DOHH2 (cell line): ENCODE measurements around the gene AVPR2.

ENCODE experiments used
- H3F3A ChIP-seq: fragments of 200-600 bp; sonication (generic), shearing (Covaris generic); 2 replicates; pipeline ENCODE4 v1.6.0; 2016; ENCODE audit warnings: antibody characterized with exemption, mild to moderate bottlenecking; ENCODE audit not compliant: control insufficient read depth, insufficient read depth
- H3K27ac ChIP-seq: fragments of 200-600 bp; sonication (generic); 2 replicates; pipeline ENCODE4 v1.5.1; 2014; ENCODE audit warnings: low read depth, mild to moderate bottlenecking, low read length, moderate library complexity
- H3K27me3 ChIP-seq: fragments of 200-600 bp; sonication (generic); 2 replicates; pipeline ENCODE4 v1.6.1; 2014; ENCODE audit warnings: mild to moderate bottlenecking, low read length, mixed read lengths; ENCODE audit not compliant: control insufficient read depth
- H3K36me3 ChIP-seq: fragments of 200-600 bp; sonication (generic); 2 replicates; pipeline ENCODE4 v1.6.1; 2014; ENCODE audit warnings: mild to moderate bottlenecking, low read length, moderate library complexity, mixed read lengths; ENCODE audit not compliant: control insufficient read depth
- H3K4me1 ChIP-seq: fragments of 200-600 bp; sonication (generic); 2 replicates; pipeline ENCODE4 v1.6.1; 2014; ENCODE audit warnings: mild to moderate bottlenecking, low read length, mixed read lengths; ENCODE audit not compliant: control insufficient read depth
- H3K4me2 ChIP-seq: fragments of 200-600 bp; sonication (generic); 2 replicates; pipeline ENCODE4 v1.6.0; 2014; ENCODE audit warnings: mild to moderate bottlenecking, low read length, moderate library complexity
- H3K4me3 ChIP-seq: fragments of 200-600 bp; sonication (generic); 2 replicates; pipeline ENCODE4 v1.5.1; 2014; ENCODE audit warnings: mild to moderate bottlenecking, low read length, mixed read lengths
- H3K79me2 ChIP-seq: fragments of 200-600 bp; sonication (generic); 2 replicates; pipeline ENCODE4 v1.6.1; 2014; ENCODE audit warnings: mild to moderate bottlenecking, low read length, mixed read lengths; ENCODE audit not compliant: control insufficient read depth
- H3K9me2 ChIP-seq: fragments of 200-600 bp; sonication (generic); replicated peaks from 2 replicates; pipeline ENCODE4 v1.6.1; 2014; ENCODE audit warnings: mild to moderate bottlenecking, low read length, mixed read lengths; ENCODE audit not compliant: control insufficient read depth
- H3K9me3 ChIP-seq: fragments of 200-600 bp; sonication (generic); 2 replicates; pipeline ENCODE4 v1.6.1; 2014; ENCODE audit warnings: antibody characterized with exemption, low read length, mixed read lengths; ENCODE audit not compliant: control insufficient read depth, insufficient read depth
- H4K20me1 ChIP-seq: fragments of 200-600 bp; sonication (generic); 2 replicates; pipeline ENCODE4 v1.6.0; 2014; ENCODE audit warnings: low read depth, mild to moderate bottlenecking, antibody characterized with exemption, low read length, moderate library complexity; ENCODE audit not compliant: control insufficient read depth, insufficient read depth
- EZH2phosphoT487 ChIP-seq: fragments of 200-600 bp; sonication (generic); IDR thresholded peaks from 2 replicates; pipeline ENCODE4 v1.6.1; 2017; ENCODE audit warnings: borderline replicate concordance, mild to moderate bottlenecking, antibody characterized with exemption, low read length, moderate library complexity, mixed read lengths
- TF ChIP-seq, protein P1 (sequence below): fragments of 200-600 bp; sonication (generic); IDR thresholded peaks from one replicate; pipeline ENCODE4 v1.5.1; 2014; ENCODE audit warnings: antibody characterized with exemption, mild to moderate bottlenecking, low read depth, low read length; ENCODE audit not compliant: poor library complexity, severe bottlenecking

AVPR2 gene

GRCh38 chrX:153861151-153861550 lies 43.3 kb upstream of the AVPR2 start:
- Histone ChIP-seq H4K20me1 (no peaks in the 10 kb centered on the region), H3K9me2 (no peaks in the 10 kb centered on the region), H3K27me3 (no peaks in the 10 kb centered on the region), H3F3A (no peaks in the 10 kb centered on the region), H3K4me3 (no peak overlapping the region), H3K4me2 (no peak overlapping the region), H3K79me2 (no peaks in the 10 kb centered on the region), H3K27ac (no peak overlapping the region), H3K4me1 (no peaks in the 10 kb centered on the region), H3K9me3 (no peaks in the 10 kb centered on the region), H3K36me3 (no peaks in the 10 kb centered on the region)
- TF ChIP-seq EZH2phosphoT487, result no peak
- TF ChIP-seq, protein P1, sequence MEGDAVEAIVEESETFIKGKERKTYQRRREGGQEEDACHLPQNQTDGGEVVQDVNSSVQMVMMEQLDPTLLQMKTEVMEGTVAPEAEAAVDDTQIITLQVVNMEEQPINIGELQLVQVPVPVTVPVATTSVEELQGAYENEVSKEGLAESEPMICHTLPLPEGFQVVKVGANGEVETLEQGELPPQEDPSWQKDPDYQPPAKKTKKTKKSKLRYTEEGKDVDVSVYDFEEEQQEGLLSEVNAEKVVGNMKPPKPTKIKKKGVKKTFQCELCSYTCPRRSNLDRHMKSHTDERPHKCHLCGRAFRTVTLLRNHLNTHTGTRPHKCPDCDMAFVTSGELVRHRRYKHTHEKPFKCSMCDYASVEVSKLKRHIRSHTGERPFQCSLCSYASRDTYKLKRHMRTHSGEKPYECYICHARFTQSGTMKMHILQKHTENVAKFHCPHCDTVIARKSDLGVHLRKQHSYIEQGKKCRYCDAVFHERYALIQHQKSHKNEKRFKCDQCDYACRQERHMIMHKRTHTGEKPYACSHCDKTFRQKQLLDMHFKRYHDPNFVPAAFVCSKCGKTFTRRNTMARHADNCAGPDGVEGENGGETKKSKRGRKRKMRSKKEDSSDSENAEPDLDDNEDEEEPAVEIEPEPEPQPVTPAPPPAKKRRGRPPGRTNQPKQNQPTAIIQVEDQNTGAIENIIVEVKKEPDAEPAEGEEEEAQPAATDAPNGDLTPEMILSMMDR, result no peak

DNA sequence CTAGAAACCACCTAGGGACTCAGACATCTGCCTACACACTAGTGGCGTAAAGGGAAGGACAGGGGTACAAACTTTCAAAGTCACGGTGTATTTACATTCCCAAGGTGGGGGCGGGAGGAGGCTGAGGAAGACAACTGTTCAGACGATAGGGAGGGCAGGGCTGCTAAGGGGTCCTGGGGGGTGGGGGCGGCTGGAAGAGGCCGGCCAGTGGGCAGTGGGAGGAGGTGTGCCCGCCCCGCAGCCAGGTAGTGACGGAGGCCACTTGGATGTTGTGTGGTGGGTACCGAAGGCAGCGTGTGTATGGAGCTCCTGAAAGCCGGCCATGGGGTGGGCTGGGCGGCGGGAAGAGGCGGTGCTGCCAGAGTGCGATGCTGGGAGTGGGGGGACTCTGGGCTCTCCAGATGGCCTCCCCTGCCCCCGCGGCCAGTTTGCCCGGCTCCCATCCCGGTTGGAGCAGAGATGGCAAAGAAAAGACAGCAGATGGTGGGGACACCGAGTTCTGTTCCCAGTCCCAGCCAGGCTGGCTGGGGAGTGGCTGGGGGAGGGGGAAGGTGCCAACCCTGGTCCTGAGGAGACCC lies 42.7 kb upstream of the AVPR2 start:
- no peak overlapping the region for H3K27ac ChIP-seq
- H3K4me1 ChIP-seq, result no peaks in the 10 kb centered on the region
- no peaks in the 10 kb centered on the region for H3F3A ChIP-seq
- no peaks in the 10 kb centered on the region for H3K36me3 ChIP-seq
- no peak overlapping the region for H3K4me3 ChIP-seq
- no peaks in the 10 kb centered on the region for H4K20me1 ChIP-seq
- H3K9me2 ChIP-seq, result no peaks in the 10 kb centered on the region
- H3K4me2 ChIP-seq, result no peak overlapping the region
- H3K79me2 ChIP-seq, result no peaks in the 10 kb centered on the region
- H3K9me3 ChIP-seq, result no peaks in the 10 kb centered on the region
- TF ChIP-seq EZH2phosphoT487, result no peak
- TF ChIP-seq, protein P1, result no peak
- no peaks in the 10 kb centered on the region for H3K27me3 ChIP-seq

DNA sequence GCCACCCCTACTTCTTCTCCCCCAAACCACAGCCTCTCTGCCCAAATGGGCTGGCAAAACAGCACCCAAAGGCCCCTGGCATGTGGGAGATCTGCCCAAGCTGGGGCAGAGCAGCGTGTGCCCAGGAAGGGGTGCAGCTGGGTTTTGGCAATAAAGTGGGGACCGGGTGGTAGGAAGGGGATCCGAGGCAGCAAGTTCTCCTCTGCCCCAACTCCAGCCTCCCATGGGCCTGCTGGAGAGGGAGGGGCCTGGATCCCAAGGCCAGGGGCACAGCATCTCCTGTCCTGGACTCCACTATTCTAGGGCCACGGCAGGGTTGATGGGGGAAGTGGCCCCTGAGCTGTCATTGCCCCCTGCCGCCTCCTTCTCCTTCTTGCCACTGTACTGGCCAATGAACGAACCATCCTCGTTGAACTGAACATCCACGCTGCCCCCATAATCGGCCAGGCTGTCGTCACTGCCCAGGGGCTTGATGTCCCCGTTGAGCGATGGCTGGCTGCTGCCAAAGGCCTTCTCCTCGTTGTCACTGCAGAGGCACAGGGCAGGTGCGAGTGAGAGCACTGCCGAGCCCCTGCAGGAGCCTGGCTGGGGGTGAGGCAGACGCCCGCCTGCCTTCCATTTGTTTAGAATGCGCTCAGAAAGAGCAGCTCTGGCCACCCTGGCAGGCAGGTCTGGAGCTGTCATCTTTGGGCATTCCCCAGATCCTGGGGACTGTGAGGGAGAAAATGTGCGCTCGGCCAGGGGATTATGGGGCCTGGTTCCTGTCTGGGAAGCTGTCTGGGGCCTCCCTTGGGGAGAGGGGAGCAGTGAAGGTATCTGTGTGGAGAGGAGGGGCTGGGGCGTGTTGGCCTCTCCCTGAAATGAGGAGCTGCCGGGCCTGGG lies 41.9 kb upstream of the AVPR2 start:
- Histone ChIP-seq H3F3A (no peaks in the 10 kb centered on the region), H3K4me1 (no peaks in the 10 kb centered on the region), H3K27ac (no peak overlapping the region), H3K9me2 (no peaks in the 10 kb centered on the region), H3K9me3 (no peaks in the 10 kb centered on the region), H3K4me2 (no peak overlapping the region), H4K20me1 (no peaks in the 10 kb centered on the region), H3K79me2 (no peaks in the 10 kb centered on the region), H3K4me3 (no peak overlapping the region), H3K36me3 (no peaks in the 10 kb centered on the region), H3K27me3 (no peaks in the 10 kb centered on the region)
- TF ChIP-seq, protein P1, result no peak
- no peak for TF ChIP-seq EZH2phosphoT487
